MM.1S (cell line): Measurements from ENCODE around the gene KDM2A.

Source experiments
- CTCF ChIP-seq: fragments of 300-600 bp; sonication (generic); IDR thresholded peaks from 2 replicates; pipeline ENCODE4 v1.5.1; 2016; ENCODE audit warnings: antibody characterized with exemption, low read length, mixed read lengths
- EZH2 ChIP-seq: fragments of 300-600 bp; sonication (generic); optimal IDR thresholded peaks from 2 replicates; pipeline ENCODE3; 2017; ENCODE audit warnings: low read depth, mild to moderate bottlenecking, antibody characterized with exemption, low read length, mixed read lengths
- EZH2phosphoT487 ChIP-seq: fragments of 300-600 bp; sonication (generic); IDR thresholded peaks from 2 replicates; pipeline ENCODE4 v1.6.1; 2018; ENCODE audit warnings: antibody characterized with exemption, low read length

GRCh38 chr11:67163006-67163405 lies 43.9 kb downstream of the KDM2A start:
- no peak for TF ChIP-seq CTCF
- no peak for TF ChIP-seq EZH2phosphoT487
- no peak for TF ChIP-seq EZH2
